GM10847 (cell line): Measurements from ENCODE around the gene AGRN.
A peak's percentile ranks its signal among the peaks of the same experiment; 100 is the strongest.

ENCODE experiments used
- POLR2A ChIP-seq: IDR thresholded peaks from 2 replicates; pipeline ENCODE4 v1.6.1; 2011; ENCODE audit not compliant: insufficient read length; ENCODE audit errors: extremely low read depth

AGRN gene

GRCh38 chr1:1020000-1020404, at the start of gene AGRN:
TSS of gene AGRN (plus strand) at chr1:1020120. CDS start at chr1:1020173, 53 bp downstream.
- peak; percentile 27 for TF ChIP-seq POLR2A

DNA sequence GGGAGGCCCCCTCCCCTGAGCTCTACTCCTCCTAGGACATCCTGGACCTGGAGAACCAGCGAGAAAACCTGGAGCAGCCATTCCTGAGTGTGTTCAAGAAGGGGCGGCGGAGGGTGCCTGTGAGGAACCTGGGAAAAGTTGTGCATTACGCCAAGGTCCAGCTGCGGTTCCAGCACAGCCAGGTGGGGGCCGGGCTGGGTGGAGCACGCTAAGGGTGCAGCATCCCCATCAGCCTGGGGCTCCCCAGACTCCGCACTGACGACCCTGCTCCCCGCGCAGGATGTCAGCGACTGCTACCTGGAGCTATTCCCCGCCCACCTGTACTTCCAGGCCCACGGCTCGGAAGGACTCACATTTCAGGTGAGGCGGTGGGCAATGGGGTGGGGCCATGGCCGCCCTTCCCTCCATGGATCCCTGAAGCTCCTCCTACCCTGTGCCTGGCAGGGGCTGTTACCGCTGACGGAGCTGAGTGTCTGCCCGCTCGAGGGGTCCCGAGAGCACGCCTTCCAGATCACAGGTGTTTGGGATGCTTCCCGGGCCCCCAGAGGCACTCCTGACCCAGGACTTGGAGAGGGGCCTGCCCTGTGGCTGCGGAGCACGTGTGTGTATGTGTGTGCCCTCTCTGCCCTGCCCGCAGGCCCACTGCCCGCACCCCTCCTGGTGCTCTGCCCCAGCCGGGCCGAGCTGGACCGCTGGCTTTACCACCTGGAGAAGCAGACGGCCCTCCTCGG, 49.5 kb upstream of the AGRN start:
- no peak for TF ChIP-seq POLR2A

GRCh38 chr1:970973-971730, 48.8 kb upstream of the AGRN start:
- no peak for TF ChIP-seq POLR2A

- TF ChIP-seq POLR2A = no peak
Observed at GRCh38 chr1:971751-972506, 48.0 kb upstream of the AGRN start.

GRCh38 chr1:972726-973458, 47.0 kb upstream of the AGRN start:
- no peak for TF ChIP-seq POLR2A

- no peak for TF ChIP-seq POLR2A
Observed at GRCh38 chr1:973459-974292, 46.2 kb upstream of the AGRN start.

GRCh38 chr1:974293-974640, 45.7 kb upstream of the AGRN start:
- no peak for TF ChIP-seq POLR2A

GRCh38 chr1:974687-975328, 45.1 kb upstream of the AGRN start:
- no peak for TF ChIP-seq POLR2A

- no peak for TF ChIP-seq POLR2A
Observed at GRCh38 chr1:975365-975764, 44.6 kb upstream of the AGRN start.

GRCh38 chr1:975896-976683, 43.8 kb upstream of the AGRN start:
- no peak for TF ChIP-seq POLR2A

DNA sequence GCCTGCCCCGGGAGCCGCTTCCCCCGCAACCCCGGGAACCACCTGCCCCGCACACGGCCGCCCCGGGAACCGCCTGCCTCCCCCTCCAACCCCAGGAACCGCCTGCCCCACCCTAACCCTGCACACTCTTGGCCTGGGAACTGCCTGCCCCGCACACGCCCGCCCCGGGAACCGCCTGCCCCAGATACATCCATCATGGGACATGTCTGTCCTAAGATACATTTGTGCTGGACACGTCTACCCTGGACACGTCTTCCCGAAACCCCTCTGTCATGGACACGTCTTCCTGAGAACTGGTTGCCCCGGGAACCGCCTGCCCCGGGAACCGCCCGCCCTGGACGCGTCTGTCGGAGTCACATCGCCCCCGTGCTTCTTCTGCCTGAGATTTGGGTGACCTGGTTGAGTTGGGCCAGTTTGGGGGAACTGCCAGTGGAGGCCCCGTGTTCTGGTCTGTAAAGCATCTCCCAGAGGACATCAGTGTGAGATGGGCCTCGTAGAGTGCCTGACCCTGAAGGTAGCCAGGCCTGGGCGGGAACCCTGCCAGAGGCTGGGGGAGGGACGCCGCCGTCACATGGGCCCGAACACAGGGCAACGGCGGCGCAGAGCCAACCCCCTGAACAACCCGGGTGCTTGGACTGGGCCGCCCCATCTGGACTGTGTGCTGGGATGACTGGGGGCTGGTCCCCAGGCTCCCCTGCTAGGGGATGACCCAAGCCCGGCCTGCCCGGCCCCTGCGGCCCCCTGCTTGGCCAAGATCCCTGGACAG, 41.7 kb upstream of the AGRN start:
- no peak for TF ChIP-seq POLR2A
